ENCODE data around the gene DDA1. TPM values are rescaled to one million over a fixed set of nuclear protein-coding genes. Genes with fewer than 3 reads are reported as not detected.

The DDA1 gene
- total RNA-seq, 1 donor from 2014 or later: 50.2 TPM

DNA sequence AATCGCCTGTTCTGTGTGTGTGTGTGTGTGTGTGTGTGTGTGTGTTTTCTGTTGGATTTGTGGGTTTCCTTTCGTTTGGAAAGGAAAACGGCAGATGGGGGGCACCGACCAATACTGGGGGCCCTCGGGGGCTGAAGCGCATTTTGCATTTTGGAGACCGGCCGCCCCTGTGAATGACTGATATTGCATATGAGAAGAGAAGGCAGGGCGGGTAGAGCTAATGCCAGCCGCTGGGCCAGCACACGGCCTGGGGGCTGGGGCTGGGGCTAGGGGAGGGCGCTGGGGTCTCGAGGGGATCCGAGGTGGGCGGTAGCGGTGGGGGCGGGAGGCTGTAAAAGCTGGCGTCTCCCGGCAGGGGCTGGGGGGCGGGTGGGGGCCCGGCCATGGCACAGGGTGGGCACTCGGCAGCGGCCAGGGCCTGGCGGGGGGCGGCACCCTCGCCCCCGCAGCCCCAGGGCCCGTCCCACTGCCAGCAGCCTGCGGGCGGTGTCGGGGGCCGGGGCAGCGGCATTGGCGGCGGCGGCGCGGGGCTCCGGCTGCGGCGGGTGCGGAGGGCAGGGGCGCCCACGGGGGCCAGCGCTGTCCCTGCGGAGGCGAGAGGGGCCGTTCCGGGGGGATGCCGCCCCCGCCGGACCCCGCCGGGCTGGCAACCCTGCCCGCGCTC, 14.1 kb downstream of the DDA1 start:
- H3K4me1 Mint-ChIP-seq (ENCODE audit: low read depth): no peaks in the 10 kb centered on the region
- H3K4me3 Mint-ChIP-seq: peak overlapping the region; percentile 42
- H3K27me3 Mint-ChIP-seq (ENCODE audit: insufficient read depth): no peaks in the 10 kb centered on the region
- H3K36me3 Mint-ChIP-seq (ENCODE audit: low read depth): peaks cover 11% of the 10 kb centered on the region
- no peaks in the 10 kb centered on the region for H3K9me3 Mint-ChIP-seq
- intact Hi-C loops (cut with micrococcal nuclease): no loop called here
- no peak for DNase-seq (ENCODE audit: low spot score)
- H3K27ac Mint-ChIP-seq: no peak overlapping the region

DNA sequence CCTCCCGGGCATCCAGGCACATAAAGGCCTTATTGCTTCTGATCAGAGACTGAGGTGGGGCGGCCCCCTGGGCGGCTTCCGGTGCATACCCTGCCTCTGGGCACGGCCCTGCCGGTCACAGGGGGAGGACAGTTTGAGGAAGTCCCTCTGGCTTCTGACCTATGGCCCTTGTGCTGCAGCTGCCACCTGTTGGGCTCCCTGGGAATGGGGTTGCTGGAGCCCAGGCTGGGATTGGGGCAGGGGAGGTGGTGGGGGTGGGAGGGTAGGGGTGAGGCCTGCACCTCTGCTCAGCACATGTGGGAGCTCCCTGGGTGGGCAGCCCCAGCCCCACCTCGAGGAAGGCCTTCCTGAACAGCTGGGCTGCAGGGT, 14.6 kb downstream of the DDA1 start:
- peaks cover 11% of the 10 kb centered on the region for H3K36me3 Mint-ChIP-seq (ENCODE audit: low read depth)
- no peaks in the 10 kb centered on the region for H3K4me1 Mint-ChIP-seq (ENCODE audit: low read depth)
- H3K27me3 Mint-ChIP-seq (ENCODE audit: insufficient read depth): no peaks in the 10 kb centered on the region
- intact Hi-C loops (cut with micrococcal nuclease): no loop called here
- no peak overlapping the region for H3K4me3 Mint-ChIP-seq
- no peak for DNase-seq (ENCODE audit: low spot score)
- no peaks in the 10 kb centered on the region for H3K9me3 Mint-ChIP-seq
- no peak overlapping the region for H3K27ac Mint-ChIP-seq

DNA sequence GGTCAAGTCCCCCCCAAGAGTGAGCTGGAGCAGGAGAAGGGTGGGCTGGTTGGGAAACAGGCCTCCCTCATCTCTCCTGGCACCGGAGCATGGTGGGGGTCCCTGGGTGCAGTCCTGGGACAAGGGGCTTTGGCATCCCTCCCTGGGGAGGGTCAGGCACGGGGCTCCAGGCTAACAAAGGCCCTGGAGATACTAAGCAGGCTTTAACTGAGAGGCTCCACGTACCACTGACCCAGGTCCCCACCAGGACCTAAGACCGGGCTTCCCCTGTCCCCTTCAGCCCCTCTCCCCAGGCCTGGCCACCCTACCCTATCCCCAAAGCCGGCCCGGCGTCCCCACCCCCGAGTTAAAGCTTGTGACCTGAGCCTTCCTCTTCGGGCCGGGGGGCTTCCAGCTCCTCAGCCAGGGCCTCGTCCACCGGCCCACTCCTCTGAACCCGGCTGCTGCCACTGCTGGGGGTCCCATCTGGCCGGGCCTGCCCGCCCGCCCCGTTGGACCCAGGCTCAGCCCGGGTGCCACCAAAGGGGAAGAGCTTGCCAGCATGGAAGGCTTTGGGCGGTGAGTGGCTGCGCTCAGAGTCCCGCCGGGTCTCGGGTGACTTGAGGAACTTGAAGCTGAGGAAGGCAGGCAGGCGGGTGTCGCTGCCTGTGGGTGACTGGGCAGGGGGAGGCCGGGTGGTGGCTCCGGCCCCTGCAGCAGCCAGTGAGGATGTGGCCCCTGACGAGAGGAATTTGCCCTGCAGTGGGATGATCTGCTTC, 15.2 kb downstream of the DDA1 start:
- Mint-ChIP-seq H3K27me3 (ENCODE audit: insufficient read depth) (no peaks in the 10 kb centered on the region), H3K4me3 (no peak overlapping the region), H3K36me3 (ENCODE audit: low read depth) (peaks cover 11% of the 10 kb centered on the region), H3K4me1 (ENCODE audit: low read depth) (no peaks in the 10 kb centered on the region), H3K27ac (no peak overlapping the region), H3K9me3 (no peaks in the 10 kb centered on the region)
- DNase-seq (ENCODE audit: low spot score): no peak
- intact Hi-C loops (cut with micrococcal nuclease): no loop called here

DNA sequence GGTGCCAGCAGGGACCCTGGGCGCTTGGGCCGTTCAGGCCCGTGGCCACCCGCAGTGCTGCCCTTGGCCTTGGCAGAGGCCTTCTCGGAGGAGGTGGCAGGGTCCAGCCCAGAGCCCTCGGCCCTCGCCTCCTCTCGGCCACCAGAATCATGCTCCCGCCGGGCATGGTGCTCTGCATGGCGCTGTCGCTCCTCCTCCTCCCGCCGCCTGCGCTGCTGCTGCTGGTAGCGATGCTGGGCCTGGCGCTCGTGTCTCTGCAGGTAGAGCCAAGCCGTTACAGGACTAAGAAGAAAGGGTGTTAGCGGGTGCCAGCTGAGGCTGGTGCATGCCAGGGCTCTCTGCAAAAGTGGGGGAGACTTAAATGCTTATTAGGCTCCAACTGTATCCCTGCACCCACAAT, 15.8 kb downstream of the DDA1 start:
- H3K9me3 Mint-ChIP-seq: no peaks in the 10 kb centered on the region
- no peak for DNase-seq (ENCODE audit: low spot score)
- H3K4me1 Mint-ChIP-seq (ENCODE audit: low read depth): no peaks in the 10 kb centered on the region
- H3K4me3 Mint-ChIP-seq: no peak overlapping the region
- peaks cover 8% of the 10 kb centered on the region for H3K36me3 Mint-ChIP-seq (ENCODE audit: low read depth)
- no peak overlapping the region for H3K27ac Mint-ChIP-seq
- peaks cover 4% of the 10 kb centered on the region for H3K27me3 Mint-ChIP-seq (ENCODE audit: insufficient read depth)
- intact Hi-C loops (cut with micrococcal nuclease): no loop called here

DNA sequence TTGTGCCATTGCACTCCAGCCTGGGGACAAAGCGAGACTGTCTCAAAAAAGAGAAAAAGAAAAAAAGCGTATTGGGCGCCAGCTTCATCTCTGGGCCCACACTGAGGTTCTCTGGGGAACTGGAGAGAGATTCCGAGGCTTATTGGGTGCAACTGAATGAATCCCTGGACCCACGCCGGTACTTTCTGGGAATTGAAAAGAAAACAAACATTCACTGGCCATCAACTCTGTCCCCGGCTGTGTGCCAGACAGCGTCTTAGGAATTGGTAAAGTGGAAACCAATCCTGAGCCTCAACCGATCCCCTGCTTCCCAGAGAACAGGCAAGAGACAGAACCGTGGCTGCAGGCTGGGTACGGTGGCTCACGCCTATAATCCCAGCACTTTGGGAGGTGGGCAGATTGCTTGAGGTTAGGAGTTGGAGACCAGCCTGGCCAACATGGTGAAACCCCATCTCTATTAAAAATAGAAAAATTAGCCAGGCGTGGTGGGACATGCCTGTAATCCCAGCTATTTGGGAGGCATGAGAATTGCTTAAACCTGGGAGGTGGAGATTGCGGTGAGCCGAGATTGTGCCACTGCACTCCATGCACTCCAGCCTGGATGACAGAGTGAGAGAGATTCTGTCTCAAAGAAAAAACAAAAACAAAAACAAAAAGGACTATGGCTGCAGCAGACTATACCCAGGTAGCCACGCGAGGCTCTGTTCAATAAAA, 16.7 kb downstream of the DDA1 start:
- Mint-ChIP-seq H3K27me3 (ENCODE audit: insufficient read depth) (peaks cover 8% of the 10 kb centered on the region), H3K27ac (no peak overlapping the region), H3K4me3 (no peak overlapping the region), H3K36me3 (ENCODE audit: low read depth) (peaks cover 7% of the 10 kb centered on the region), H3K4me1 (ENCODE audit: low read depth) (no peaks in the 10 kb centered on the region), H3K9me3 (no peaks in the 10 kb centered on the region)
- intact Hi-C loops (cut with micrococcal nuclease): no loop called here
- DNase-seq (ENCODE audit: low spot score): no peak

DNA sequence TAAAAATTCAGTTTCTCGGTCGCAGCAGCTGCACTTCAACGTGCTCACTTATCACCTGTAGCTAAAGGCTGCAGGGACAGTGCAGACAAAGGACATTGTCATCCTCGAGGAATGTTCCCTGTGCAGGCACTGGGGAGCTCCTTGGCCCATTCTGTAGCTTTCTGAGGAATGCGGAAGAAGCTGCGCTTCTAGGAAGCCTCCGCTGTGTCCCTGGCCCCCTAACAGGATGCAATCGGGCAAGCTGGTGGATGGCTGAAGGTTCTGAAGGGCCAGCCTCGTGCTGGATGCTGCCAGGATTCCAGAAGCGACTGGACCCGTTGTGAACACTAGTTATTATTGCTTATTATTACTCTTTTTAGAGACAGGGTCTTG, 17.2 kb downstream of the DDA1 start:
- DNase-seq (ENCODE audit: low spot score): no peak
- Mint-ChIP-seq H3K4me1 (ENCODE audit: low read depth) (no peaks in the 10 kb centered on the region), H3K27ac (no peak overlapping the region), H3K27me3 (ENCODE audit: insufficient read depth) (peaks cover 8% of the 10 kb centered on the region), H3K4me3 (no peak overlapping the region), H3K36me3 (ENCODE audit: low read depth) (peaks cover 7% of the 10 kb centered on the region), H3K9me3 (no peaks in the 10 kb centered on the region)
- intact Hi-C loops (cut with micrococcal nuclease): no loop called here

DNA sequence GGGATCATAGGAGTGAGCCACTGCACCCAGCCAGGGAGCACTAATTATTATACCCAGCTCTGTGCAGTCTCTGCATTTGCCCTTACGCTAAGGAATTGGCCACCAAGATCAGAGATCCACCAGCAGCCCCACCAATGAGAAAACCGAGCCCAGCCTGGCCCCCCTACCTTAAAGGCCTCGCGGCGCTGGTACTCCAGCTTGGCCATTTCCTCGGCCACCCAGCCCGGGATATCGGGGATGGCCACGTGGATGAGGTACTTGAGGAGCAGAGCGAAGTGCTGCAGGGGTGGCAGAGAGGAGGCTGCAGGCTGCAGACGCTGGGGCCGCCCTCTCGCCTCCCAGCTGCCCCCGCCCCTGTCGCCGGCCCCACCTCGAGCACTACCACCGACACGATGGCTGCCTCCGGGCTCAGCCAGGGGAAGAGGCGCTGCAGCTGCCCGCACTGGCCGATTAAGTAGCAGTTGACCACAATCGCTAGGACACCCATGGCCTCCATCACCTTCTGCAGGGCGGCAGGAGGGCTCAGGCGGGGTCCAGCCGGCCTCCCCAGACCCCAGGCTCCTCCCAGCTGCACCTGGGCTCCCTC, 17.8 kb downstream of the DDA1 start:
- H3K27ac Mint-ChIP-seq: no peak overlapping the region
- H3K4me3 Mint-ChIP-seq: no peak overlapping the region
- no peaks in the 10 kb centered on the region for H3K4me1 Mint-ChIP-seq (ENCODE audit: low read depth)
- intact Hi-C loops (cut with micrococcal nuclease): no loop called here
- H3K27me3 Mint-ChIP-seq (ENCODE audit: insufficient read depth): peaks cover 8% of the 10 kb centered on the region
- peaks cover 7% of the 10 kb centered on the region for H3K36me3 Mint-ChIP-seq (ENCODE audit: low read depth)
- H3K9me3 Mint-ChIP-seq: no peaks in the 10 kb centered on the region
- no peak for DNase-seq (ENCODE audit: low spot score)

DNA sequence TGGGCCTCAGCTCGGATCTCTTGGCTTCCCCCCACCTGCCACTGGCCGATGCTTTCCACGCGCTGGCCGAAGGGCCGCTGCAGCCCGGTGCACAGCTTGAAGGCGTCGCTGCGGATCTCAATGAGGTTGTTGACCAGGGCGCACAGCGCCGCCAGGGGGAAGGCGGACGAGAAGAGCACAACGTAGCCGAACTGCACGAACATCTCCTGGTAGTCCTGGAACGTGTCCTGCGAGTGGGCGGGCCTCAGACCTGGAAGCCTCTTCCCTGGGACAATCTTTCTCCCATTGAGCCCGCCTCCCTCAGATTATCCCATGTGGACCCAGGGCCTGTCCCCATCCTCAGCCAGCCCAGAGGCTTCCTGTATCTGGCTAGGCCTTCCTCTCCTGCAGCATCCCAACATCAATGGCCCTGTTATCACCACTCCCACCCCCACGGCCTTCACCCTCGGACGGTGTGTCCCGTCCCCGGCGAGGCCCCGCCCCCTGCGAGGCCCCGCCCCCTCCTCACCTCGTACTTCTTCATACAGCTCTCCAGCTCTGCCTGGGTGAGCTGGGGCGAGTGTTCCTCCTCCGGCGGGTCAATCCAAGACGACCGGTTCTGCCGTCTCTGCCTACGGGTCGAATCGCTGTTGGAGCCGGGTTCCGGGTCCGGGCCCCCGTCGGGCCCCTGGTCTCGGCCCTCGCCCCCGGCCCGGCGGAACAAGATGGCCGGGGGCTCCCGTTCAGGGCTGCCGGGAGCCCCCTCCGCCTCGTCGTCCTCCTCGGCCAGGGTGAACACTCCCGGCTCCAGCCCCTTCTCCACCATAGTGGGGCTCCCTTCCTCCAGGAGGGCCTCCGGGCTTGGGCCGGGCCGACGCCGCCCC, 18.5 kb downstream of the DDA1 start:
- Mint-ChIP-seq H3K36me3 (ENCODE audit: low read depth) (peaks cover 4% of the 10 kb centered on the region), H3K27ac (no peak overlapping the region), H3K4me3 (peak overlapping the region; percentile 64), H3K9me3 (no peaks in the 10 kb centered on the region), H3K4me1 (ENCODE audit: low read depth) (peaks cover 4% of the 10 kb centered on the region), H3K27me3 (ENCODE audit: insufficient read depth) (peaks cover 8% of the 10 kb centered on the region)
- intact Hi-C loops (cut with micrococcal nuclease): loop anchor here (1.0 kb wide), 1 partner anchor 9 kb away; the partner anchor contains the start of gene GTPBP3
- DNase-seq (ENCODE audit: low spot score): no peak

DNA sequence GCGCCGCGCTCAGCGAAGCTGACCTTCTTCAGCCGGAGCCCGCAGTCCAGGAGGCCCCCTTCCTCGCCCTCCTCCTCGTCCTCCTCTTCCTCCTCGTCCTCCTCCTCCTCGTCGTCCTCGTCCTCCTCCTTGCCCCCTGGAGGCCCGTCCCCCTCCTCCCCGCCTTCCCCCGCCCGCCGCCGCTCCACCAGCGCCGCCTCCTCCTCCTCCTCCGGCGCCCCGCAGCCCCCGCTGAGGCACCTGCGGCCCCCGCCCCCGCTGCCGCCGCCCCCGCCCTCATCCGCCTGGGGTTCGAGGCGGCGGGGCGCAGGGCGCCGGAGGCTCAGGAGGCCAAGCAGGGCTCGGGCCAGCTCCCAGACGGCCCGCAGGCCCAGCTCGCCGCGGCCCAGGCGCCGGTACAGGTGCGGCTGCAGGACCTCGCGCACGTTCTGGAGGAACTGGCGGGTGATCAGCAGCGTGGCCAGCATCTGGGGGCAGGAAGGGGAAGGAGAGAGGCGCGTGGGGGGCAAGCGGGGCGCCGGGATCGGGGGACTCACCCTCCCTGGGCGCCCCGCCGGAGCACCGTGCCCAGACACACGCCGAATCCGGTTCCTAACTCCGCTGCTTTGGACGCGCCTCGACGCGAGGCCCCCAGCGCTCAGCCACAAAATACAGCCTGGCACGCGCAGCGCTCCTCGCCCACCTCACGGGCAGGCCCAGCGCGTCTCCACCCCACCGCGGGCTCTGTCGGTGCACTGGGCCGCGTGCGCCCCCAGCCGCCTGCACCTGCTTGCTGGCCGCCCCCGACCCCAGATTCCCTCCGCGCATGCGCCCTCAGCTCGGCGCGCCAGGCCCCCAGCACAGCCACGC, 19.4 kb downstream of the DDA1 start:
- peaks cover 10% of the 10 kb centered on the region for H3K4me1 Mint-ChIP-seq (ENCODE audit: low read depth)
- peaks cover 5% of the 10 kb centered on the region for H3K36me3 Mint-ChIP-seq (ENCODE audit: low read depth)
- intact Hi-C loops (cut with micrococcal nuclease): loop anchor here (1.0 kb wide), 1 partner anchor 9 kb away; the partner anchor contains the start of gene GTPBP3
- H3K27ac Mint-ChIP-seq: no peak overlapping the region
- DNase-seq (ENCODE audit: low spot score): no peak
- peak overlapping the region; percentile 64 for H3K4me3 Mint-ChIP-seq
- peaks cover 9% of the 10 kb centered on the region for H3K27me3 Mint-ChIP-seq (ENCODE audit: insufficient read depth)
- no peaks in the 10 kb centered on the region for H3K9me3 Mint-ChIP-seq

DNA sequence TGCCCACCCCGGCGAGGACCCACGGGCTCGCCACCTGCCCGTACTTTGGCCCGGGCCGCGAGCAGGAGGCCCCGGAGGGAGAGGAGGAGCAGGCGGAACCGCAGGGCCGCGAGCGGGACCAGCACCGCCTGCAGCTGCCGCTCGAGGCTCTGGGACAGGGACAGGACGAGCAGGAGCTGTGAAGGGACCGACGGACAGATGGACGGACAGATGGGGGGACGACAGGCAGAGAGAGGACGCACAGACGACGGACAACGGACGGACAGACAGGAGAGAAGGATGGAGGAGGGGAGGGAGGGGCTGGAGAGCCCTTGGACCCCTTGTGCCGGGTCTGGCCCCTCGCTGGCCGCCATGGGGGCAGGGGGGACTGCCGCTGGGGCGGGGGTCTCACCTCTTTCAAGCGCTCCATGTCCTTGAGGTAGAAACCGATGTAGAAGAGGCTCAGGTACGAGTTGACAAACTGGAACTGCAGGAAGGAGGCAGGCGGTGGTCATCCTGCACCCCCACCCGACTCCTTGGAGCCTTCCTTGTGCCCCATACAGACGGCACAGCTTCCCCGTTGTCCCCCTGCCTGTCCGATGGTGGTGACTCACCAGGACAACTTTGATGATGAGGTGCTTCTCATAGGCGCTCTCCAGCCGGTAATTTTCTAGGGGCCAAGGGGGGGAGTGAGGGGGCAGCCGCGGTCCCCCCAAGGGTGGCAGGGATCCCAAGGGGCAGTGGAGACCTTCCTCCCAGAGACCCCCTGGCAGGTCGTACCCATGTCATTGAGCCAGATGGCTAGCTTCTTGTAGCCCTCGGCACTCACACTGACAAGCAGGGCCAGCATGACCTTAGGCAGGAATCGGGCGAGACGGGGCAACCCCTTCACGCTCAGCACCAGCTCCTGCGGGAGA, 20.3 kb downstream of the DDA1 start:
- intact Hi-C loops (cut with micrococcal nuclease): no loop called here
- Mint-ChIP-seq H3K9me3 (no peaks in the 10 kb centered on the region), H3K4me1 (ENCODE audit: low read depth) (peaks cover 14% of the 10 kb centered on the region), H3K27me3 (ENCODE audit: insufficient read depth) (peaks cover 10% of the 10 kb centered on the region), H3K36me3 (ENCODE audit: low read depth) (peaks cover 7% of the 10 kb centered on the region), H3K4me3 (peak overlapping the region; percentile 64), H3K27ac (no peak overlapping the region)
- DNase-seq (ENCODE audit: low spot score): no peak
